ENCODE results near the gene WWC2.
"Not testable (repeated sequence)": the region's sequence is repeated elsewhere in the genome, so short reads cannot be mapped to it uniquely, and the experiment has no call there.

The WWC2 gene

DNA sequence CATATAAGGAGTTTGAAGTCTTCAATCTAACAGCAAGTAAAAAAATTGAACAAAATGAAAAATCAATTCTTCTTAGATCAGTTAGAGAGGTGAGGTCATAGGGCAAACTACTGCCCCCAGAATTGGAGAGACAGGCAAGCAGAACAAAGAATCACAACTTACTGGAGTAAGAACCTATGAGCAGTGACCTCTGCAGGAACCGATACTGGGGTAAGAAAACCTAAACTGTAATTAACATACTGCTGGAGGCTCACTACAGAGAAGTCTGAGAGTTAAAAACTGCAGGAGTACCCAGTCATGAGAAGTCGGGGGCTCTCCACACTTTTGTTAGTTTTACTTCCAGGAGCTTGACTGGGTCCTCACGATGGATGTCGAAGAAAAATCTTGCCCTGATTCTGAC is 205.0 kb downstream of the WWC2 start:
- no peak for DNase-seq

DNA sequence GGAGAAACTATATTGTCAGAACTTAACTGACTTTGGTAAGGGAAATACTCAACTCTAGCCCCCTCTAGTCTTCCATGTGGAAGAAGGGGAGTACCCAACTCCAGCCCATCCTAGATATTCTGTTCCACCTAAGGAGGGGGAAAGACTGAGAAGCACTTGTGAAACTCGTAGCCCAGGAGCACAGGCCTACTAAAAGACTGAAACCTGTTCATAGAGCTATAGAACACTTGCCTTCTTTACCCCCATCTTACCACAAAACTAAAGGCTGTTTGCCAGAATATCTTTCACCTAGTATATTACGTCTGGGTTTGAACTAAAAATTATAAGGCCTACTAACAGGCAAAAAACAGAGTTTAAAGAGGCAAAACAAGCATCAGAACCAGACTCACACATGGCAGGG is 205.5 kb downstream of the WWC2 start:
- no peak for DNase-seq

DNA sequence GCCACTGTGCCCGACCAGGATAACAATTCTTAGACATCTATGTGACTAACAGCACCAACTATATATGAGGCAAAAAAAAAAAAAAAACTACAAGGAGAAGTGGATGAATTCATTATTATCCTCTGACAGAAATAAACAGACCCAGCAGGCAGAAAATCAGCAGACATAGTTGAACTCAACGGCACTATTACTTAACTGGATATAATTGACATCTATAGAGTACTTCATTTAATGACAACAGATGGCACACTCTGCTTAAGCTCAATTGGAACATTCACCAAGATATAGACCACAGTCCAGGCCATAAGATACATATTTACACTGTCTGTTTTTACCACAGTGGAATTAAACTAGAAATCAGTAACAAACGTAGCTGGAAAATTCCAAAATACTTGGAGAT is 207.8 kb downstream of the WWC2 start:
- DNase-seq, result peak; percentile 86

DNA sequence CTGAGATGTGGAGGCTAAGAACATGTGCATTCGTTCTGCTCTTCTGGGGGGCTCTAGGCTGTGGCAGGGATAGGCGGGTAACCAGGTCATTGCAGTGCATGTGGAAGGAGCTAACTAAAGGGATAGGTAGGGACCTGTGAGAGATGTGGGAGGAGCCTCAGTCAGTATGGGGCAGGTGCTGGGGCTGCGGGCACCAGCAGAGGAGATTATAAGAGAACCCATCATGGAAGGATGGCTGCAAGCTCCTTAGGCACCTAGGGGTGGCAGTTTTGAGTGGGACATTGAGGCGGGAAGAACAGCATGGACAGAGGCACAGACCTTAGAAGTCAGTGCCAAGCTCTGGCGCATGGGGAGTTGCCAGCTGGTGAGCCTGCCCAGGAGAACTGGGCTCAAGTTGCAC is 213.8 kb downstream of the WWC2 start:
- no peak for DNase-seq

DNA sequence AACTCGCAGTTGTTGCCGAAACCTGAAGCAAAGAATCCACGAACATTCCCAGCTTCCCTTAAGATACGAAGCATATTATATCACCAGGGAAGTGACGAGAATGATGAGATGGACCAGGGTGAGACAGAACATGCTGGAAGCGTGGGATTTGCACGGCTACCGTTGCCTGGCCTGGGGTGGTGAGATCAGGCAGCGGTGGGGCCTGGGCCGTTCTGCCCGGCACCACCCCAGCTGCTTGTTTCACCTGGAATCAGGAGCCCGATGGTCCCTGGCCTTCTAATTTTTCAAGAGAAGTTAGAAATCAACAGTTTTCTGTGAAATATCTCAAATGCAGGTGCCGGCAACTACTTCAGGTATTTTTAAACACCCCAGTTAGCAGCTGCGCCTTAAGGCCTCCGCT is 215.3 kb downstream of the WWC2 start:
- no peak for DNase-seq

DNA sequence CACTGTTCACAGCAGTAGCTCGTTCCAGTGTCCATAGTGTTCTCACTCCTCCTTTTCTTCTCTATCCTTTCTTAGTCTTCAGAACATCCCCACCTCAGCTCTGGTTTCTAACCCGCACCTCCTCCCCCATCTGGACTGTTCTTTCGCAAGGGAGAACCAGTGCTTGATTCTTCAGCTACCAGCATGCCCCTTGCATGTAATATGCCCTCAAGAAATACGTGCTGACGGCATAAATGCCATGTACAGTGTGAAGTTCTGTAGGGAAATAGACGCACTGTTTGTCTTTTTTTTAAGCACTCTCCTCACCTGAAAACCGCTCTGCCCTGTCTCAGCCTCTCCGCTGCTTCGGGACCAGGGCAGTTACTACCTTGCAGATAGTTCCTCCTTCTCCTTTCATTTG is 215.7 kb downstream of the WWC2 start:
- DNase-seq, result no peak

DNA sequence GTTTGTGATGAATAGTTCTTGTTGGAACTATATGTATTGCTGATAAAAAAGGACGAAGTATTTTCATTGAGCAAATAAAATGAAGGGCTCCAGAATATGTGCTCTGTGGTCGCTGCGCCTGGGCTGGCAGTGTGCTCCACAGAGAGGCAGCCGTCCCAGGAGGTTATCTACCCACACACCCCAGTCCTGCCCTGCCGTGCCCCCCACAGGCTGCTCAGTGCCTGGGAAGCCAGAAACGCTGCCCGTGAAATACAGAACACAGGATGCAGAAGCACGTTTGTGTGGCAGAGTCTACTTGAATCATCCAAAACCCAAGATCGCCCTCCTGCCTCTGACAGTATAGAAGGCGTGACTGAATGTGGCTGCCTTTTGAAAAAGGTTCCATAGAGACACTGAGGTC is 219.6 kb downstream of the WWC2 start:
- no peak for DNase-seq

DNA sequence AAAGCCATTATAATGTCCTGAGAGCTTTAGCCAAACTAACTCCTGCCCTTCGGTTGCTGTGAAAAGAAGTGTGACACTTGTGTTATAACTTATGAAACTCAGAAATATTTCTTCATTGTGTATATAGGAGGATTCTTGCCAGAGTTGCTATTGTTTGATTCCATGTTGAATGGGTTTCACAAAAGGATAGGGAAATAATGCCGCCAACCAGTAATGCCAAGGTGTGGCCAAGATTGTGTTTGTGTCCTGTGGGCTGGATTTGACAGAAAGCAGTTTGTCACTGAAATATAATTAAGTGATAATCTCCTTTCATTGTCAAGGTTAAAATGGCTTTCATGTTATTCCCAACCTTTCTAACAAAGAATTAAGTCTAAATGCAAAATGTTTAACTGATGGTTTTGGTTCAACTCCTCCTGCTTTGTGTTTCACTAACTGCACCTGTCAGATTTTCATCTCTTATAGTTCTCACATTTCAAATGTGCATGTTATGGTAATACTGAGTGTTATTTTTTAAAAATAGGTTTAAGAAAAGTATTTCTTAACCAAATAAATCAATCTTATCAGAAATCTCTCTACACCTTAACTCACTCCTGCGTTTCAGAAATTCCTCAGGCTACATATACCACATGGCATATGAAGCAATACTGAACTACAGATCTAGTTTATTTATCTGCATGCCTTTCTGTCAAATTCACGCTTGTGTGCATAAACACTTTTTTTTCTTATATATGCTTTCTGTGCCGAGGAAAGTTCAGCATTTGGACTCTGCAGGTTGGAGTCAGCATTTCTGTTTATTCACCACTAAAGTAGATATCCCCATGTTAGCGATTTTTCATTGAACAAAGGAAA is 221.4 kb downstream of the WWC2 start, which contains the start of gene CLDN22:
Gene CLDN22 (minus strand): TSS at position 66 of the 849 bp plus-strand sequence. CDS start 58 bp downstream, at position 8.
- DNase-seq, result no peak

DNA sequence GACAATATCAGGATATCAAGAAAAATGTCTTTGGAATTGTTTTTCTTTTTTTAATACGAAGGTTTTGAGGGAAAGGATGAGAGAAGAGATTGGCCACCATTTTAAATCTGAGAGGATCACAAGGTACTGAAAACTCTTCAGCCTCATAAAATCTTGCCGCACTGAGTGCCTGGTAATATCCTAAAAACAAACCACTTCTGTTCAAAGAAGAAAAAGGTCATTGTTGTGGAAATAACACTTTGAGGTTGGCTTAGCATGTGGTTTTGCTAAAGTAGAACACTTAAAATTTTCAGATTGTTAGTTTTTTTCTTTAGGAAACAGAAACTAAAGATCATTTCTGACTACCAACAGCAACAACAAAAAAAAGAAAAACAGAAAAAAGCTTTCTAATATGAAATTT is 222.0 kb downstream of the WWC2 start:
- DNase-seq, result no peak

DNA sequence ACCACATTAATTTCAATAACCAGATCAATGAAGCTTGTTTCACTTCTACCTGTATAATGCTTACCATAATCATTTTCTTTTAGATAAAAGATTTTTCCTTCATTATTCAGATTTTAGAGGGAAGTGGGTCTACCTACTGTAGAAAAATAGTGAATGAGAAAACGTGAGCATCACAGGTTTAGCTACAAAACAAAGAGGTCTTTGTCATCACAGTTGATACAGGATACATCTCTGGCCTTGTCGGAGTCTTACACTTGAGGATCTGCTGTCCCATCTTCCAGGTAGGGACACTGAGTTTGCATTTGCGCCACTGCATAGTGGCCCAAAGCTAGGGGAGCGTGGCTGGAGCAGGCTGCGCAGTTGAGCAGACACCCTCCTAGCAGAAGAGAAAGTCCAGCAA is 222.5 kb downstream of the WWC2 start:
- DNase-seq, result no peak

DNA sequence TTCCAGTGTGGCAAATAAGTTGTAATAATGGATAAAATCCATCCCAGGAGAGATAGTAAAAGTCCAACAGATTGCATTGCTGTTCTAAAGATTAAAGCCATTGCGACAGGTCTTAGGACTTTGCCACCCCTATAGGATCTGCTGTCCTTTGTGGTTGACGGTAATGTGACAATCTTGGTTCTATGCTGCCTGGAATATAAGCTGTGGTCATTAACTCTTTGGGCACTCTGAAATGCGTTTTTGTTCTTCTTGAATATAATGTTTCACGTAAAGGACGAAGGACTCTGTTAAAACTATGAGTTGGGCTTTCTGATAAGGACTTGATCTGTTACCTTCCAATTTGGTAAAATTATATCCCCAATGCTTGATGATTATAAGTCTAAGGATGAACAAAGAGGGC is 223.3 kb downstream of the WWC2 start, which contains the start of gene CLDN24:
Gene CLDN24 (minus strand): TSS at position 101 of the 400 bp plus-strand sequence. CDS start 0 bp downstream, at position 101.
- DNase-seq, result no peak

DNA sequence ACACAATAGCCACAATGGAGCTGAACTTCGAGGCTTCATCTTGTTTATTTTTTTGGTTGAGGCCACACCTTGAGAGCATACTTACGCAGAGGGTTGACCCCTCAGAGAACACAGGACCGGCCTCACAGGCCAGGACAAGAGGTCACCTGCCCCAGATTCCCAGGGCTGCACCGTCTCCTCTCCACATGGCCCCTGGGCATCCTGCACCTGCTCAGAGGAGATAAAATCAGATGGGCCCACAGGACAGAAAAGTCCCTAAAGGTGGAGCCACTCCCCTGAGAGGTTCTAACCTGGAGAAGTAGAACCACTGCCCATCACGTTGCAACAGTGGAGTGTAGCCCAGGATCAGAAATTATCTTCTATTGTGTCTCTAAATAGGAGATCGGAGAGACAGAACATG is 224.2 kb downstream of the WWC2 start:
- no peak for DNase-seq

DNA sequence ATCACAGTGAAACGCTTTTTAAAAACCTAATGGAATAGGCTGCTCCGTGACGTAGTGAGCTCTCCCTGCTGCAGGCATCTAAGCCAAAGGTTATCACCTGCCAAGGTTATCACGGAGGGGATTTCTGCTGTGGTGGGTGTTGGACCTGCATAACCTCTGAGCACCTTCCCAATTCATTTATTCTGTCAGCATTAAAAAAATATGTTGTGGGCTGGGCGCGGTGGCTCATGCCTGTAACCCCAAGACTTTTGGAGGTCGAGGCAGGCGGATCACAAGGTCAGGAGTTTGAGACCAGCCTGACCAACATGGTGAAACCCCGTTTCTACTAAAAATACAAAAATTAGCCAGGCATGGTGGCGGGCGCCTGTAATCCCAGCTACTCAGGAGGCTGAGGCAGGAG is 225.0 kb downstream of the WWC2 start:
- DNase-seq, result not testable (repeated sequence)

DNA sequence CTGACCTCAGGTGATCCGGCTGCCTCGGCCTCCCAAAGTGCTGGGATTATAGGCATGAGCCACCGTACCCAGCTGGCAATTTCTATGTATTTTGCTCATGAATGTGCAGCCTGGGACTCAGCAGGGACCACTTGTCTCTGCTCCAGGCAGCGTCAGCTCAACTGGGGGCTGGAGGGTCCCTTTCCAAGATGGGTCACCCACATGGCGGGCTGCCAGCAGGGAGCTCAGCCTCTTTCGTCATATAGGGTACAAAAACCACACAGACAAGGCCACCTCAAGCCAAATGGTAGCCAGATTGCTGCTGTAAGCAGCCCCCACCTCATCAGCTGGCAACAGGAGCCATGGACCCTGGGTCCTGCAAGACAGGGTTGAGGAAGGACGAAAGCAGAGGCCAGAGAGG is 225.6 kb downstream of the WWC2 start:
- no peak for DNase-seq

DNA sequence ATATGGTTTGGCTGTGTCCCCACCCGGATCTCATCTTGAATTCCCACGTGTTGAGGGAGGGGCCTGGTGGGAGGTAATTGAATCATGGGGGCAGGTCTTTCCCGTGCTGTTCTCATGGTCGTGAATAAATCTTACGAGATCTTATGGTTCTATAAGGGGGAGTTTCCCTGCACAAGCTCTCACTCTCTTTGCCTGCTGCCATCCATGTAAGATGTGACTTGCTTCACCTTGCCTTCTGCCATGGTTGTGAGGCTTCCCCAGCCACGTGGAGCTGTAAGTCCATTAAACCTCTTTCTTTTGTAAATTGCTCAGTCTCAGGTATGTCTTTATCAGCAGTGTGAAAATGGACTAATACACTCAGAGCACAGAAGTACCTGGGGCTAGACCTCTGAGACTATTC is 227.3 kb downstream of the WWC2 start:
- not testable (repeated sequence) for DNase-seq

DNA sequence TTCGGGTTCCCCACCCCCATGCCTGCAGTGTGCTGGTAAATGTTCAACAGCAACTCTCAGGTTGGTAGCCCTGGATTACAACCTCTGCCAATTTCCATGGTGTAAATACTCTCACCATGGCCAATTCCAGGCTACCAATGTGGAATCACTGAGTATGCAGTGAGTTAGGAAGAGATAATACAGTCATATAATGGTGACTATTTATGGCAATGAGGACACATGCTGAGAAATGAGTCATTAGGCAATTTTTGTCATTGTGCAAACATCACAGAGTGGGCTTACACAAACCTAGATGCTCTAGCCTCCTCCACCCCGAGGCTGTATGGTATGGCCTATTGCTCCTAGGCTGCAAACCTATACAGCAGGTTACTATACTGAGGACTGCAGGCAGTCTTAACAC is 227.8 kb downstream of the WWC2 start:
- peak; percentile 43 for DNase-seq

DNA sequence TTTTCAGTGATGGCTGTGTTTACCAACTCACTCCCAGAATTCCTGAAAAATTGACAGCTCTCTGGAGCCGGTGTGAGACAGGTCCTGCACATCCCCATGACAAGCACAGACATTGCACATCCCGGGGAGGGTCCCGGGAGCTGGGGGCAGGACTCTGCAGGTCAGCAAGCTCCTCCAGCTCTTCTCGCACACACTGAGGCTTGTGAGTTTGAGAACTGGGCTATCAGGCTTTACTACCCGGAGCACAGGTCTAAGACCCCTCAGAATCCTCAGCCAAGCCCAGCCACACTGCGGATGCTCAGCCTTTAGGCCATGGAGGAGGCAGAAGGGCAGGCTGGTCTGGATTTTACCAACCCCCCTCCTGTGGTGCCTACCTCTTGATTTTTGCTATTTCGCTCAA is 228.8 kb downstream of the WWC2 start:
- no peak for DNase-seq

DNA sequence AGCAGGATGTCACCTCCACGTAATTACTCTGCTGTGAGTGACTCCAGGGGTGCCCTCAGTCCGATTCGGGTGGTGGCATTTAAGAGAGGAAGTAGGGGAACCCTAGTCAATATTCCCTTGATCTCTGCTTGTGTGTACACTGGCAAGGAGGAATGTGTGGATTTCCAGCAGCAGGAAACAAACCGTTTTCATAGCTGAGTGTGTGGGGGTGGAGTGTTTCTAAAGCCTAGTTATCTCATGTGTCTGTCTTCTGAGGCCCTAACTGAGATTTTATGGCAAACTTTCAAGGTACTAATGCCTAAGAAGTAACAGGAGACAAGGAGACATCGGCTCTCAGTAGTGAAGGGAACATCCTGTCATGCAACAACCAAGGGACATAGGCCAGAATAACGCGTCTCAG is 229.8 kb downstream of the WWC2 start:
- no peak for DNase-seq

DNA sequence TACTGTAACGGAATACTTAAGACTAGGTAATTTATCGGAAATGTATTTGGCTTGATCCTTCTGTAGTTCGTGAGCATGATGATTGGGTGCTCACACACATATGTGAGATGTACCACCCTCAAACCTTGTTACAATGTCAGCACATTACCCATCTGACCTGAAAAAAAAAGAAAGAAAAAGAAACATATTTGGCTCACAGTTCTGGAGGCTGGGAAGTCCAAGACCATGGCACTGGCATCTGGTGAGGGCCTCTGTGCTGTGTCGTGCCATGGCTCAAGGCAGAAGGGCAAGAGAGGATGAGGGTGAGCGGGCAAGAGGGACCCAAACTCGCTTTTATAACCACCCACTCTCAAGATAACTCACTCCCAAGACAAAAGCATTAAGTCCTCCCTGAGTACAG is 230.2 kb downstream of the WWC2 start:
- DNase-seq, result no peak

DNA sequence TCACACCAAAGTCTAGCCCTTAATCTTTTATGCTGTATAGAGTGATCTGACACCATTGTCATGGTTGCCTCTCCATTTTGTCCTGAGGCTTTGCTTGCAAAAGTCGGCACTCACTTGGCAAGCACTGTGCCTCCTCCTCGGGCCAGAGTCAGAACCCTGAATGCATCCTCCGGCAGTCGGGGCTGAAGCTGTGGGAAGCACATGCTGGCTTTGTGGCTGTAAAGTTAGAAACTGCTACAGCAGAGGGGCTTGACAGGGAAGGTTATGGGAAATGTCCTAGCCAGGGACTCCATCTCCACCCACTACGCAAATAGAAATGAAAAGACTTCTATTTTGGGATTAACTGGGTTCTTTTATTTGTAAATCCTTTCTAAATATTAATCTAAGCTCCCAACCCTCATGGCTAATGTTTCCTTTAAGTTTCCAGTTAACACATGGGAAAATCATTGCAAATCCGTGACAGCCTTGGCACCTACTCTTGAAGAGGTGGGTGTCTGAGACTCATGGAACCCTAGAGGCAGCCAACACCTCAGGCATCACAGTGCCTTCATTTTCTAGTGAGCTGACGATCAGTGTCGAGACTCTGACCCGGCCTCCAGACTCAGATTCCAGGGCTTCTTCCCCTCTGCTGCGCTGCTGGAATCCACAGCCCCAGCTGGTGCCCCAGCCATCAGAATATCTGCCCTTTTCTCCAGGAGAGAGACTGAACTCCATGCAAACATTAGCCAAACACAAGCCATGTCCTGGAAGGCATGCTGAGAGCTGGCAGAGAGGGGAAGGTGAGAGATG is 231.1 kb downstream of the WWC2 start:
- DNase-seq, result no peak

DNA sequence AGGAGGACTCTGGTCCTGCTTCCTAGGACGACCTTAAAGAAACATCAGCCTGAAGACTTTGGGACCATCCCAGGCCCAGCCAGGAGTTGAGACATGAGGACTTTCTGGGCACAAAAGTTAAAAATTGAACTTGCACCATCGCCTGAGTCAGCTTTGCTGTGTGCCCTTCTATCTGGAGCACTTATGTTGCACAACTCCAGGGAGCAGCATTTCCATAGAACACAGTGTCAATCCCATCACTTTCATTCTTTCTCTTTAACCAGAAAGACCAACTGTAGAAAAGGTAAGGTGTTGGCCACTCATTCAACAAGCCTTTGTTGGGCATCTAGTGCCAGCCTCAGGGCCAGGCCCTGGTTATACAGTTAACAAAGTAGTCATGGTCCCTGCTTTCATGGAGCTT is 231.8 kb downstream of the WWC2 start:
- no peak for DNase-seq

DNA sequence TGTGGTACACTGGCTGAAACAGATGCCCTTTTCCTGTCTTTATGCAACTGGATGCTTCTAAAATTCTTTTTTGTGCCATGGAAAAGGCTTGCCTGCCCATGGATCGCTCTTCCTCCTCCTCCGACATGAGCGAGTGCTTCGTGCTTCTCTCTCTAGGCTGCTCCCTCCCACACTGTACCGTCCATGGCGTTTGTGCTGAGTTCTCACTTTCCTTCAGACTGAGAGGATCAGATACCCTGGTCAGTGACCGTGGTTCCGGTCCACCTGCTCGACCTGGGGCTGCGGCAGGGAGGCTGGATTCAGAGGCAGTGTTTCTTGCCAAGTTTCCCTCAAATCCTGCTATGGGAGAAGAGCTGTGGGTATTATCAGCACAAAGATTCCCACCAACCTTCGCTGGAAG is 233.4 kb downstream of the WWC2 start:
- DNase-seq, result no peak

DNA sequence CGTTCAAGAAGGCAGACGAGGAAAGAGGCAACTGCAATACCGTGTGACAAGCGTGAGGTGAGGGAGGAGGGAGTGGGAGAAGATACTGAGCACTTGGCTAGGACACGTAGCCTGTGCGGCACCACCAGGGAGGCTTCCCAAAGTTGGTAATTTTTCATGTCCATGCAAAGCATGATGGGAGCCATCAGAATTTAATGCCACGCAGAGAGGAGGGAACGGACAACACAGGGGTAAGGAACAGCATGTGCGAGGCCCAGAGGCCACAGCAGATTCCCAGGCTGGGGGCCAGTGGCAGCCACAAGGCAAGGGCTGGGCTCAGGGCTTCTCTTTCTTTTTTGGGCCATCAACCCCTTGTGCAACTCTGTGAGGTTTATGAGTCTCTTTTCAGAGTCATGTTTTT is 234.1 kb downstream of the WWC2 start:
- no peak for DNase-seq

DNA sequence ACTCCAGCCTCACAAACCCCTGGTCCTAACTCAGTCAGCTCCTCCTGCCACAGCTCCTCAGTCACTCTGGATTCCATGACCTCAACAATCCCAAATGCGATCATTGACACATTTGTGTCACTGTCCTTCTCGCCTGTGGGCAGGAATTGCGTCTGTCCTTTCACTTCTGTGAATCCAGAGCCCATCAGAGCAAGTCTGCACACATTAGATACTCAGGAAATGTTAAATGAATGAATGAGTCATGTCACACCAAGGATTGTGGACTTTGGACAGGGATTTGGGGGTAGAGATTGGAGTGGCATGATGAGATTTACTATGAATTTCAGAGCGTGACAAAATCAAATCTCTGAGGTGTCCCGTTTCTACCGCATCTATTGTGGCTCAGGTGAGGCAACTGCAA is 234.9 kb downstream of the WWC2 start:
- DNase-seq, result peak; percentile 36
